IMR-90 (cell line): ENCODE results near the gene RPS27. TPM values are rescaled to one million over a fixed set of nuclear protein-coding genes. Genes with fewer than 3 reads are reported as not detected.

ENCODE experiments used
- ATAC-seq: fragments of 200-7000 bp; cut with Tn5 transposase; 2 replicates; pipeline ENCODE4 v1.9.1; 2020; ENCODE audit warnings: low read depth, mild to moderate bottlenecking, moderate library complexity
- BruUV-seq: library from RNA; stranded (reverse); fragments of 400-500 nt; replicated peaks from 2 replicates; lab custom pipeline; 2021; lab: Mats Ljungman, UMichigan
- CTCF ChIA-PET: fragments of 300-600 bp; formaldehyde crosslinking; extraction: SDS; loops from one replicate; lab custom pipeline; 2021; ENCODE audit warnings: antibody characterized with exemption; lab: Yijun Ruan, JAX
- POLR2A ChIA-PET: fragments of 300-600 bp; sonication (Branson Sonifier 250); formaldehyde crosslinking; loops from one replicate; lab custom pipeline; 2022; ENCODE audit warnings: antibody characterized with exemption; ENCODE audit not compliant: unreplicated experiment; lab: Charles Lee
- DNase-seq: peaks from one replicate; pipeline ENCODE4 v3.0.0; 2013
- H2AFZ ChIP-seq: replicated peaks from 2 replicates; pipeline ENCODE3; 2013; ENCODE audit warnings: low read length, mild to moderate bottlenecking; ENCODE audit not compliant: poor library complexity
- H2AK5ac ChIP-seq: 2 replicates; pipeline ENCODE4 v1.6.1; 2013; ENCODE audit warnings: low read depth, low read length, inconsistent platforms
- H2AK9ac ChIP-seq: replicated peaks from 2 replicates; pipeline ENCODE3; 2013; ENCODE audit warnings: mild to moderate bottlenecking, low read depth, low read length, moderate library complexity; ENCODE audit not compliant: poor library complexity
- H2BK120ac ChIP-seq: 2 replicates; pipeline ENCODE4 v1.6.1; 2013; ENCODE audit warnings: low read depth, low read length, inconsistent platforms
- H2BK15ac ChIP-seq: 3 replicates; pipeline ENCODE4 v1.6.1; 2013; ENCODE audit warnings: low read depth, low read length, inconsistent platforms
- H2BK20ac ChIP-seq: 2 replicates; pipeline ENCODE4 v1.6.1; 2013; ENCODE audit warnings: low read depth, mild to moderate bottlenecking, inconsistent platforms, low read length, moderate library complexity
- H2BK5ac ChIP-seq: 2 replicates; pipeline ENCODE4 v1.6.1; 2013; ENCODE audit warnings: mild to moderate bottlenecking, low read depth, low read length, inconsistent platforms; ENCODE audit not compliant: poor library complexity, severe bottlenecking
- H3K14ac ChIP-seq: replicated peaks from 2 replicates; pipeline ENCODE4 v1.6.1; 2013; ENCODE audit warnings: low read depth, low read length, inconsistent platforms
- H3K18ac ChIP-seq: 2 replicates; pipeline ENCODE4 v1.6.1; 2013; ENCODE audit warnings: low read depth, low read length, control low read depth
- H3K23ac ChIP-seq: 2 replicates; pipeline ENCODE4 v1.6.1; 2013; ENCODE audit warnings: low read depth, low read length, inconsistent platforms
- H3K27ac ChIP-seq: 2 replicates; pipeline ENCODE4 v1.5.1; 2013; ENCODE audit warnings: mild to moderate bottlenecking, control low read depth, low read length; ENCODE audit not compliant: insufficient read depth
- H3K27me3 ChIP-seq: 2 replicates; pipeline ENCODE4 v1.6.1; 2013; ENCODE audit warnings: low read length; ENCODE audit not compliant: control insufficient read depth, insufficient read depth
- H3K36me3 ChIP-seq: 2 replicates; pipeline ENCODE4 v1.6.1; 2013; ENCODE audit warnings: low read length, mixed read lengths; ENCODE audit not compliant: control insufficient read depth, insufficient read depth
- H3K4ac ChIP-seq: 2 replicates; pipeline ENCODE4 v1.6.1; 2013; ENCODE audit warnings: low read depth, low read length, inconsistent platforms
- H3K4me1 ChIP-seq: 2 replicates; pipeline ENCODE4 v1.6.1; 2013; ENCODE audit warnings: low read length, mixed read lengths; ENCODE audit not compliant: control insufficient read depth, insufficient read depth
- H3K4me2 ChIP-seq: 2 replicates; pipeline ENCODE4 v1.6.1; 2013; ENCODE audit warnings: low read depth, mild to moderate bottlenecking, control low read depth, low read length, moderate library complexity
- H3K4me3 ChIP-seq: 2 replicates; pipeline ENCODE4 v1.5.1; 2013; ENCODE audit warnings: low read depth, mild to moderate bottlenecking, control low read depth, low read length, moderate library complexity; ENCODE audit not compliant: insufficient read depth
- H3K56ac ChIP-seq: 2 replicates; pipeline ENCODE4 v1.6.1; 2013; ENCODE audit warnings: low read length, inconsistent platforms; ENCODE audit not compliant: insufficient read depth; ENCODE audit errors: extremely low read depth
- H3K79me1 ChIP-seq, 2 experiments: 2 replicates each; pipeline ENCODE4 v1.6.1; 2013; ENCODE audit warnings: low read length in 2 of 2, inconsistent platforms in 1 of 2, low read depth in 1 of 2
- H3K9ac ChIP-seq: 2 replicates; pipeline ENCODE4 v1.6.1; 2013; ENCODE audit warnings: low read depth, low read length, control low read depth
- H3K9me1 ChIP-seq: 2 replicates; pipeline ENCODE4 v1.6.1; 2013; ENCODE audit warnings: low read length, inconsistent platforms; ENCODE audit not compliant: insufficient read depth
- H3K9me3 ChIP-seq: 2 replicates; pipeline ENCODE4 v1.6.1; 2013; ENCODE audit warnings: low read length; ENCODE audit not compliant: control insufficient read depth, insufficient read depth
- H4K20me1 ChIP-seq: 2 replicates; pipeline ENCODE4 v1.6.1; 2013; ENCODE audit warnings: low read length, inconsistent platforms; ENCODE audit not compliant: insufficient read depth
- H4K5ac ChIP-seq: 2 replicates; pipeline ENCODE4 v1.6.1; 2013; ENCODE audit warnings: mild to moderate bottlenecking, low read depth, low read length, control low read depth
- H4K8ac ChIP-seq, 2 experiments: 2 replicates each; pipeline ENCODE4 v1.6.1; 2013; ENCODE audit warnings: low read depth in 2 of 2, low read length in 2 of 2, control low read depth in 1 of 2, inconsistent platforms in 1 of 2
- H4K91ac ChIP-seq: 2 replicates; pipeline ENCODE4 v1.6.1; 2013; ENCODE audit warnings: low read depth, low read length, inconsistent platforms; ENCODE audit not compliant: insufficient read depth
- BHLHE40 ChIP-seq: fragments of 150-350 bp; IDR thresholded peaks from 2 replicates; pipeline ENCODE4 v1.6.1; 2016; ENCODE audit warnings: mild to moderate bottlenecking, low read depth, low read length
- CEBPB ChIP-seq: IDR thresholded peaks from 2 replicates; pipeline ENCODE4 v1.6.1; 2012; ENCODE audit warnings: low read depth, low read length, improper control_type of control experiment
- MAFK ChIP-seq: IDR thresholded peaks from 2 replicates; pipeline ENCODE4 v1.6.1; 2012; ENCODE audit warnings: low read depth, low read length, improper control_type of control experiment
- POLR2A ChIP-seq: IDR thresholded peaks from 2 replicates; pipeline ENCODE4 v1.6.1; 2012; ENCODE audit warnings: mild to moderate bottlenecking, low read depth, low read length
- RFX5 ChIP-seq: IDR thresholded peaks from 2 replicates; pipeline ENCODE4 v1.8.0; 2012; ENCODE audit warnings: low read depth, mild to moderate bottlenecking, low read length, moderate library complexity
- WGBS, 2 experiments: methylation state at CpG; one replicate each; pipeline versions ENCODE4 v1.1.5 to v1.1.7; 2013; ENCODE audit warnings: missing lambda C conversion rate in 2 of 2; ENCODE audit not compliant: insufficient read length in 1 of 2; ENCODE audit errors: extremely low coverage in 2 of 2; 5-methylcytosine and 5-hydroxymethylcytosine counted together
- dilution Hi-C: fragments of 300-500 bp; cut with HindIII; formaldehyde crosslinking; loops from one replicate; pipeline ENCODE4 v1.14.3; 2018; ENCODE audit warnings: low sequenced_read_pairs; ENCODE audit not compliant: unreplicated experiment
- in situ Hi-C: fragments of 300-500 bp; cut with MboI; formaldehyde crosslinking; loops from 3 replicates; pipeline ENCODE4 v1.14.3; 2019; ENCODE audit warnings: low sequenced_read_pairs, inconsistent platforms, mixed read lengths
- intact Hi-C: fragments of 100-400 bp; cut with micrococcal nuclease; formaldehyde crosslinking; loops from 2 replicates; pipeline ENCODE4 v1.10.0; 2022
- polyA plus RNA-seq, 3 experiments: library from polyadenylated mRNA; depleted of rRNA; stranded (reverse); fragments of >200 nt; gene quantifications; 2 replicates each; pipeline ENCODE4 v1.2.3, GENCODE V29; 2012; ENCODE audit warnings: low replicate concordance in 1 of 3
- total RNA-seq: library from RNA; depleted of rRNA; stranded (reverse); fragments of >200 nt; gene quantifications from 2 replicates; pipeline ENCODE4 v1.2.3, GENCODE V29; 2012
- TF ChIP-seq, protein P1 (sequence below): fragments of 150-350 bp; IDR thresholded peaks from 2 replicates; pipeline ENCODE4 v1.6.1; 2017; ENCODE audit warnings: mild to moderate bottlenecking, antibody characterized with exemption, low read length, low read depth
- TF ChIP-seq, protein P2 (sequence below): fragments of 150-350 bp; IDR thresholded peaks from 2 replicates; pipeline ENCODE4 v1.6.1; 2016; ENCODE audit warnings: low read depth, mild to moderate bottlenecking, low read length, moderate library complexity, borderline replicate concordance

The RPS27 gene
- total and polyA plus RNA-seq, 2 of the 4 experiments (the other 2 are of a cell fraction): 320 to 6,236 TPM

DNA sequence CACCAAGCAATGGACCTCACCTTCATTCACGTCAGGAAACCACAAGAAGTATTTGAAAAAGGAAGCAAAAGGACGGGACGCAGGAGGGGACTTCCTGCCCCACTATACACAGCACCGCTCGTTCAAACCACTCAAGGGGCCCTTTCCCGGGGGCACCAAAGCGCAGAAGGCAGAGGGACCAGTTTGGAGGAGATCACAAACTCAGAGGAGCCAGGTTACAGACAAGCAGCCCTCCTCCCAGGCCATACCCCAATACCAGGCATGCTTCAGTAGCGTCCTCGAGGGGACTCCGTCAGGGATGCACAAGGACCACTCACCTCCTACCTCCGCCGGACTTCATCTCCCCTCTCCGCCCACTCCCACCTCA lies 32.8 kb upstream of the RPS27 start:
- peak overlapping the region; percentile 100 for H3K4me2 ChIP-seq
- ChIA-PET CTCF (interaction anchor here (1.3 kb wide), 1 partner anchor 11 kb away, joined by 3 read pairs; the partner anchor contains the start of gene DENND4B), POLR2A (interaction anchor here (0.6 to 1.0 kb wide), 3 partner anchors 11 to 33 kb away, joined by 3 to 4 read pairs (median 3); partner anchors contain the start of gene DENND4B)
- peaks cover 16% of the 10 kb centered on the region for H3K4me1 ChIP-seq
- H3K9me3 ChIP-seq: no peaks in the 10 kb centered on the region
- H4K20me1 ChIP-seq: peaks cover 42% of the 10 kb centered on the region
- peak overlapping the region; percentile 78 for H3K4me3 ChIP-seq
- H3K9ac ChIP-seq: peak overlapping the region; percentile 92
- H2AK9ac ChIP-seq: peak overlapping the region; percentile 32
- H2BK5ac ChIP-seq: peak overlapping the region; percentile 71
- H3K56ac ChIP-seq: peak overlapping the region; percentile 61
- in situ Hi-C loops (loop anchor here (25.0 kb wide), 1 partner anchor 420 kb away; the partner anchor contains the start of genes S100A3, S100A4, S100A5 and S100A6), intact Hi-C loops (no loop called here), dilution Hi-C loops (no loop called here)
- peak overlapping the region; percentile 98 for H3K14ac ChIP-seq
- no peaks in the 10 kb centered on the region for H3K27me3 ChIP-seq
- peak overlapping the region; percentile 97 for H3K23ac ChIP-seq
- peak overlapping the region; percentile 92 for H3K27ac ChIP-seq
- no TSS peak for BruUV-seq
- peaks cover 28% of the 10 kb centered on the region for H3K36me3 ChIP-seq
- DNase-seq (no peak), ATAC-seq (peak; percentile 6)
- no peak overlapping the region for H2BK120ac ChIP-seq
- peak overlapping the region; percentile 44; the same call in 1 of the 2 replicates for H4K91ac ChIP-seq
- H2BK20ac ChIP-seq: no peak overlapping the region
- H4K8ac ChIP-seq: peak overlapping the region; percentile 19 to 67
- H2AFZ ChIP-seq: peak overlapping the region; percentile 86
- peaks cover 27% of the 10 kb centered on the region for H3K9me1 ChIP-seq
- peak overlapping the region; percentile 92 for H2AK5ac ChIP-seq
- H3K18ac ChIP-seq: 0 out of 2 replicates have a peak overlapping the region, but pooled peaks have one; percentile 15
- TF ChIP-seq CEBPB (no peak), MAFK (no peak), POLR2A (no peak), BHLHE40 (no peak), RFX5 (no peak)
- TF ChIP-seq, protein P1, sequence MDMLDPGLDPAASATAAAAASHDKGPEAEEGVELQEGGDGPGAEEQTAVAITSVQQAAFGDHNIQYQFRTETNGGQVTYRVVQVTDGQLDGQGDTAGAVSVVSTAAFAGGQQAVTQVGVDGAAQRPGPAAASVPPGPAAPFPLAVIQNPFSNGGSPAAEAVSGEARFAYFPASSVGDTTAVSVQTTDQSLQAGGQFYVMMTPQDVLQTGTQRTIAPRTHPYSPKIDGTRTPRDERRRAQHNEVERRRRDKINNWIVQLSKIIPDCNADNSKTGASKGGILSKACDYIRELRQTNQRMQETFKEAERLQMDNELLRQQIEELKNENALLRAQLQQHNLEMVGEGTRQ: no peak
- TF ChIP-seq, protein P2, sequence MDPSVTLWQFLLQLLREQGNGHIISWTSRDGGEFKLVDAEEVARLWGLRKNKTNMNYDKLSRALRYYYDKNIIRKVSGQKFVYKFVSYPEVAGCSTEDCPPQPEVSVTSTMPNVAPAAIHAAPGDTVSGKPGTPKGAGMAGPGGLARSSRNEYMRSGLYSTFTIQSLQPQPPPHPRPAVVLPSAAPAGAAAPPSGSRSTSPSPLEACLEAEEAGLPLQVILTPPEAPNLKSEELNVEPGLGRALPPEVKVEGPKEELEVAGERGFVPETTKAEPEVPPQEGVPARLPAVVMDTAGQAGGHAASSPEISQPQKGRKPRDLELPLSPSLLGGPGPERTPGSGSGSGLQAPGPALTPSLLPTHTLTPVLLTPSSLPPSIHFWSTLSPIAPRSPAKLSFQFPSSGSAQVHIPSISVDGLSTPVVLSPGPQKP: no peak
- peaks cover 22 to 77% of the 10 kb centered on the region in 2 experiments for H3K79me1 ChIP-seq
- WGBS, 2 experiments: 3% methylated on average over 5 of the region's 13 CpGs; no CpG with 5 or more reads in 1 of the 2 experiments
- H2BK15ac ChIP-seq: no peak overlapping the region
- H3K4ac ChIP-seq: peak overlapping the region; percentile 85
- peak overlapping the region; percentile 38; the same call in 1 of the 2 replicates for H4K5ac ChIP-seq
